GM19025 (cell line): ENCODE results near the gene MEGF6.

Experiments used
- ATAC-seq: cut with Tn5 transposase; IDR thresholded peaks from one replicate; pipeline ENCODE4 v1.9.1; 2021; ENCODE audit warnings: mild to moderate bottlenecking, low read depth, moderate library complexity; ENCODE audit not compliant: unreplicated experiment

Gene MEGF6

GRCh38 chr1:3527774-3528173, 83.5 kb downstream of the MEGF6 start:
- no peak for ATAC-seq

GRCh38 chr1:3525551-3526482, 85.5 kb downstream of the MEGF6 start:
- ATAC-seq, result no peak

GRCh38 chr1:3524556-3525203, 86.6 kb downstream of the MEGF6 start:
- ATAC-seq, result no peak

GRCh38 chr1:3523980-3524379, 87.3 kb downstream of the MEGF6 start:
- ATAC-seq, result no peak

GRCh38 chr1:3522564-3523265, 88.6 kb downstream of the MEGF6 start:
- no peak for ATAC-seq

GRCh38 chr1:3522112-3522511, 89.2 kb downstream of the MEGF6 start:
- no peak for ATAC-seq

GRCh38 chr1:3521426-3521825, 89.9 kb downstream of the MEGF6 start:
- ATAC-seq, result no peak

- no peak for ATAC-seq
These were observed 90.6 kb downstream of the MEGF6 start for GRCh38 chr1:3520419-3521378.

- no peak for ATAC-seq
These were observed 91.9 kb downstream of the MEGF6 start for GRCh38 chr1:3519301-3519885.

GRCh38 chr1:3518756-3519155, 92.6 kb downstream of the MEGF6 start:
- no peak for ATAC-seq

GRCh38 chr1:3518256-3518655, 93.1 kb downstream of the MEGF6 start:
- no peak for ATAC-seq

GRCh38 chr1:3516911-3517675, 94.2 kb downstream of the MEGF6 start:
- no peak for ATAC-seq

GRCh38 chr1:3516481-3516869, 94.8 kb downstream of the MEGF6 start:
- no peak for ATAC-seq

- no peak for ATAC-seq
These were observed 95.4 kb downstream of the MEGF6 start for GRCh38 chr1:3515774-3516480.

GRCh38 chr1:3515272-3515671, 96.0 kb downstream of the MEGF6 start:
- ATAC-seq, result no peak

- ATAC-seq, result no peak
These were observed 96.9 kb downstream of the MEGF6 start for GRCh38 chr1:3514404-3514803.

- ATAC-seq, result no peak
These were observed 99.5 kb downstream of the MEGF6 start for GRCh38 chr1:3511856-3512255.

GRCh38 chr1:3511306-3511705, 100.0 kb downstream of the MEGF6 start:
- no peak for ATAC-seq

GRCh38 chr1:3510956-3511250, 100.4 kb downstream of the MEGF6 start:
- no peak for ATAC-seq
